ENCODE measurements around the gene QRFPR.

DNA sequence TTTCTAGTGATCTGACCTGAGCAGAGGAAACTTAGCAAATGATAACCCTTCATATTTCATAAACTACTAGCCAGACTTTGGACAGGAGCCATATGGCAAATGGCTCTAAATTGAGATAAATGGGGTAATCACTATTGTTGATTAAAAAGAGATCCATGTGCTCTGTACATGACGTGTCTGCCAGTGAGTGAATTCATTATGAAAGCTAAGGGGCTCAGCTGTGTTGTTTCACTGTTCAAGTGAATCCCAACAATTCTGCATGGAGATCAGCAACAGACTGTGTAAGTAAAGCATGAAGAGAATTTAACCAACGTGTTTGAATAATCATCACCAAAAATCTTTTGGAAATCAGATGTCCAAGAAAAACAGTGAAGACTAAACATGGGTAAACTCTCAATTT lies 9.5 kb upstream of the QRFPR start:
- TF ChIP-seq, protein P1, sequence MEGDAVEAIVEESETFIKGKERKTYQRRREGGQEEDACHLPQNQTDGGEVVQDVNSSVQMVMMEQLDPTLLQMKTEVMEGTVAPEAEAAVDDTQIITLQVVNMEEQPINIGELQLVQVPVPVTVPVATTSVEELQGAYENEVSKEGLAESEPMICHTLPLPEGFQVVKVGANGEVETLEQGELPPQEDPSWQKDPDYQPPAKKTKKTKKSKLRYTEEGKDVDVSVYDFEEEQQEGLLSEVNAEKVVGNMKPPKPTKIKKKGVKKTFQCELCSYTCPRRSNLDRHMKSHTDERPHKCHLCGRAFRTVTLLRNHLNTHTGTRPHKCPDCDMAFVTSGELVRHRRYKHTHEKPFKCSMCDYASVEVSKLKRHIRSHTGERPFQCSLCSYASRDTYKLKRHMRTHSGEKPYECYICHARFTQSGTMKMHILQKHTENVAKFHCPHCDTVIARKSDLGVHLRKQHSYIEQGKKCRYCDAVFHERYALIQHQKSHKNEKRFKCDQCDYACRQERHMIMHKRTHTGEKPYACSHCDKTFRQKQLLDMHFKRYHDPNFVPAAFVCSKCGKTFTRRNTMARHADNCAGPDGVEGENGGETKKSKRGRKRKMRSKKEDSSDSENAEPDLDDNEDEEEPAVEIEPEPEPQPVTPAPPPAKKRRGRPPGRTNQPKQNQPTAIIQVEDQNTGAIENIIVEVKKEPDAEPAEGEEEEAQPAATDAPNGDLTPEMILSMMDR (IDR thresholded peaks at IDR 0.05): no peak
- TF ChIP-seq POLR2A (IDR thresholded peaks at IDR 0.05) (no peak), EP300 (IDR thresholded peaks at IDR 0.05; ENCODE audit: low read depth) (no peak), POLR2AphosphoS5 (IDR thresholded peaks at IDR 0.05) (no peak)
